Thyroid gland (tissue), 4 donors: ENCODE data around the gene ITPRID2.

Experiments
- CTCF ChIP-seq, 6 experiments: fragments of 200-600 bp in 3 of 6; fragments of 450-650 bp in 3 of 6; sonication (generic) in 3 of 6; IDR thresholded peaks; one replicate each; pipeline ENCODE4 v1.5.1; 2016 to 2019; ENCODE audit warnings: antibody characterized with exemption in 6 of 6, mild to moderate bottlenecking in 2 of 6, inconsistent platforms in 1 of 6, moderate library complexity in 1 of 6
- POLR2A ChIP-seq, 2 donors: fragments of 450-650 bp; IDR thresholded peaks; one replicate each; pipeline ENCODE4 v1.6.1; 2017; ENCODE audit warnings: antibody characterized with exemption in 2 of 2, mild to moderate bottlenecking in 2 of 2, moderate library complexity in 1 of 2

DNA sequence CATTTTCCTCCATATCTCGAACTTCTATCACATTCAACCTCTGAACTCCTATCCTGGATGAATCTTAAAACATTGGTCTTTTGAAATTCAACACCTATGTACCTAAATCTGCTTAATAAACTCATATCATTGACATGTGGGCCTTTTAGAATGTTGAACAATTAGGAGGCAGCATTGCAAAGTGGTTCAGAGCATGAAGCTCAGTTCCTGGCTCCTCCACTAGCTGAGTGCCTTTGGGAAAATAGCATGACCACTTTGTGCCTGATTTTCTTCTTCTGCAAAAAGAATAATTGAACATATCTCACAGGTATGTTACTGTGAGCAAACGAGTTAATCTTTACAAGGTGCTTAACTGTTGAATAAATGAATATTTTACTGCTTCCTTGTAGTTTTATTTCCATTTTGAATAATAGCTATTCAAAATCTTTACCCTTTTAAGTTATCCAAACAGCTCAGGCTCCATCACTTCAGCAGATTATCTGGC, 14.3 kb upstream of the ITPRID2 start:
- TF ChIP-seq CTCF (IDR thresholded peaks at IDR 0.05), result no peak
- TF ChIP-seq POLR2A (IDR thresholded peaks at IDR 0.05), result no peak
